Thymus (tissue), 11 donors: ENCODE results near the gene PEA15. TPM values are rescaled to one million over a fixed set of nuclear protein-coding genes. Genes with fewer than 3 reads are reported as not detected.

Experiments used
- DNase-seq, 9 donors: peaks; one replicate each; pipeline ENCODE4 v3.0.0-alpha.2; 2013; ENCODE audit warnings: low spot score in 9 of 9, low read depth in 6 of 9, missing footprints in 1 of 9
- H3K27ac ChIP-seq, 2 donors: one replicate each; pipeline ENCODE4 v1.5.1; 2013; ENCODE audit warnings: control low read depth in 1 of 2, low read depth in 1 of 2, low read length in 1 of 2, mild to moderate bottlenecking in 1 of 2, moderate library complexity in 1 of 2
- H3K27me3 ChIP-seq, 2 donors: one replicate each; pipeline ENCODE4 v1.5.1; 2013; ENCODE audit warnings: low read length in 1 of 2; ENCODE audit not compliant: control insufficient read depth in 2 of 2, insufficient read depth in 1 of 2
- H3K36me3 ChIP-seq, 2 donors: one replicate each; pipeline ENCODE4 v1.5.1; 2013; ENCODE audit warnings: low read length in 1 of 2, mild to moderate bottlenecking in 1 of 2, moderate library complexity in 1 of 2; ENCODE audit not compliant: control insufficient read depth in 2 of 2, insufficient read depth in 2 of 2
- H3K4me1 ChIP-seq, 2 donors: one replicate each; pipeline ENCODE4 v1.5.1; 2013; ENCODE audit warnings: low read length in 2 of 2; ENCODE audit not compliant: control insufficient read depth in 2 of 2, insufficient read depth in 2 of 2
- H3K4me3 ChIP-seq, 2 donors: one replicate each; pipeline ENCODE4 v1.5.1; 2013; ENCODE audit warnings: low read length in 2 of 2, control low read depth in 1 of 2, mild to moderate bottlenecking in 1 of 2
- H3K9me3 ChIP-seq, 2 donors: one replicate each; pipeline ENCODE4 v1.5.1; 2013; ENCODE audit warnings: low read length in 1 of 2, mild to moderate bottlenecking in 1 of 2; ENCODE audit not compliant: control insufficient read depth in 2 of 2, insufficient read depth in 1 of 2
- WGBS: extraction: QIAGEN DNeasy Blood & Tissue Kit; methylation state at CpG from one replicate; pipeline ENCODE4 v1.1.7; 2013; 5-methylcytosine and 5-hydroxymethylcytosine counted together
- polyA plus RNA-seq: library from polyadenylated mRNA; stranded (reverse); fragments of 200-250 nt; gene quantifications from one replicate; pipeline ENCODE4 v1.2.3, GENCODE V29; 2013
- total RNA-seq: library from RNA; stranded (reverse); fragments of 120-200 nt; gene quantifications from one replicate; pipeline ENCODE4 v1.2.4, GENCODE V29; 2013
- donor health status: healthy.

Gene PEA15
- total and polyA plus RNA-seq, 2 donors = 25.9 to 77.3 TPM

- Histone ChIP-seq H3K9me3 (no peaks in the 10 kb centered on the region), H3K36me3 (peaks cover 20 to 32% of the 10 kb centered on the region in 2 donors), H3K27ac (peak overlapping the region in 1 of 2 donors; percentile 77), H3K27me3 (peaks cover 0 to 2% of the 10 kb centered on the region in 2 donors), H3K4me3 (no peak overlapping the region), H3K4me1 (peaks cover 22 to 38% of the 10 kb centered on the region in 2 donors)
- DNase-seq = no peak
- WGBS = 89% methylated on average over 6 of the region's 6 CpGs
Measured at GRCh38 chr1:160208557-160209320, 3.6 kb downstream of the PEA15 start.

GRCh38 chr1:160209321-160210046 lies 4.3 kb downstream of the PEA15 start:
- Histone ChIP-seq H3K36me3 (peaks cover 27 to 38% of the 10 kb centered on the region in 2 donors), H3K4me1 (peaks cover 21 to 33% of the 10 kb centered on the region in 2 donors), H3K9me3 (no peaks in the 10 kb centered on the region), H3K4me3 (no peak overlapping the region), H3K27ac (peak overlapping the region; percentile 8 to 77), H3K27me3 (peaks cover 0 to 2% of the 10 kb centered on the region in 2 donors)
- DNase-seq = peak in 7 of 9 donors; percentile 30 to 71 (median 42)
- WGBS = 87% methylated on average over 7 of the region's 7 CpGs

DNA sequence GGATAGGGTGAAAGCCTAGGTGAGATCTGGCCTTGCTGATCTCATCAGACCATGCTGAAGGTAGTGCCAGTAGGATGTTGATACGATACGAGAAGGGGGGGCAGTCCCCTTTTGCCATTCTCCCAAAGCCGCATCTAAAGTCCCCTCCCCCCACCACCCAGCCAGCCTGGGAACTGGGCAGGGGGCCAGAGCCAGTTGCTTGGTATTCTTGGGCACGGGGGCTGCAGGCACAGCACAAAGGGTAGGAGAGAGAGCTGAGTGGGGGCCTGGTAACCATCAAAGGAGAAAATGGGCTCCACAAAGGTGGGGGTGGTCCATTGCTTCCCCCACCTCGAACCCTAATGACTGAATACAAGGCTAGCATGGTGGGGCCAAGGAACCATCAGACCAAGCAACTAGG lies 5.4 kb downstream of the PEA15 start:
- DNase-seq = no peak
- Histone ChIP-seq H3K27ac (no peak overlapping the region), H3K4me3 (no peak overlapping the region), H3K36me3 (peaks cover 37 to 46% of the 10 kb centered on the region in 2 donors), H3K27me3 (no peaks in the 10 kb centered on the region), H3K9me3 (no peaks in the 10 kb centered on the region), H3K4me1 (peaks cover 16 to 28% of the 10 kb centered on the region in 2 donors)
- WGBS = 97% methylated on average over 5 of the region's 5 CpGs

GRCh38 chr1:160211046-160211790 lies 6.0 kb downstream of the PEA15 start:
- Histone ChIP-seq H3K4me3 (no peak overlapping the region), H3K27ac (no peak overlapping the region), H3K36me3 (peaks cover 43 to 53% of the 10 kb centered on the region in 2 donors), H3K4me1 (peaks cover 10 to 23% of the 10 kb centered on the region in 2 donors), H3K27me3 (no peaks in the 10 kb centered on the region), H3K9me3 (no peaks in the 10 kb centered on the region)
- DNase-seq = no peak
- WGBS = 96% methylated on average over 10 of the region's 10 CpGs

- H3K4me1 ChIP-seq = peaks cover 3 to 9% of the 10 kb centered on the region in 2 donors
- peaks cover 68 to 81% of the 10 kb centered on the region in 2 donors for H3K36me3 ChIP-seq
- 97% methylated on average over 3 of the region's 3 CpGs for WGBS
- no peak overlapping the region for H3K4me3 ChIP-seq
- no peak for DNase-seq
- H3K27ac ChIP-seq = no peak overlapping the region
- no peaks in the 10 kb centered on the region for H3K9me3 ChIP-seq
- no peaks in the 10 kb centered on the region for H3K27me3 ChIP-seq
Measured at GRCh38 chr1:160214481-160215140, 9.4 kb downstream of the PEA15 start.

DNA sequence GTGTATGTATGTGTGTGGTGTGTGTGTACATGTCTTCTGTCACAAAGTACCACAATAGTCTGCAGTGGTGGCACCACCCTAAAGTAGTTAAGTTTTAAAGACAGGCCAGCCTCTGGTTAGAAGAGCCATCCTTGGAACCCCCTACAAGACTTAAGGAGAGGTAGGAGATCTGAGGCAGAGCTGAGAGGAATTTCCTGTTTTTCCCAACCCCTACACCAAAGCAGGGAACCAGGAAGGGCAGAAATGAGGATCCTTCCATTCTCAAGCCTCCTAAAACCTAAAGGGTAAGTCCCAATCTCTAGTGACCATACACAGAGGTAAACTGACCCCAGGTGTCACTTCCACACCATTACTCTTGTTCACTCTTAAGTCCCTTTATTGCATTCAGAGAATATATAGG lies 11.1 kb downstream of the PEA15 start:
- Histone ChIP-seq H3K27me3 (no peaks in the 10 kb centered on the region), H3K4me3 (no peak overlapping the region), H3K4me1 (no peaks in the 10 kb centered on the region), H3K36me3 (peaks cover 77 to 92% of the 10 kb centered on the region in 2 donors), H3K27ac (no peak overlapping the region), H3K9me3 (no peaks in the 10 kb centered on the region)
- DNase-seq = no peak

DNA sequence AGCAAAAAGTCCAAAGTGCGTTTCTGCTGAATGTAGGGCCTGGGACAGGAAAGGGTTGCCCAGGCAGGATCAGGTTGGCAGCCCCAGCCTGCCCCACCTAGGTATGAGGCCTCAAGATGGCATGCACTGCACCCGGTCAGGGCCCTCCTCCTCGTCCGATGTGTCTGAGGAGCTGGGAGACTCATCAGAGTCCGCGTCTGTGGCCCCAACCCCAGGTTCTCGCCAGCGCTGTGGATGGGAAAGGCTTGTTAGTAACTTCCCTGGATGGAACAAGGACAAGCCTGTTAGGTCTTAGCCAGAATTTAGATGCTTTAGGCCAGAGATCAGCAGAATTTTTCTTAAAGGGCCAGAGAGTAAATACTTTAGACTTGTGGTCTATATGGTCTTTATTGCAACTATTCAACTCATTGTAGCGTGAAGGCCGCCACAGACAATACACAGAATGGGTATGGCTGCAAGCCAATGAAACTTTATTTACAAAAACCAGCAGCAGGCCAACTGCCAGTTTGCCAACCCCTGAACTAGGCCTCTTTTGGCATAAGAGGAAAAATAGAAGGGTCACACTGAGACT lies 12.4 kb downstream of the PEA15 start:
- Histone ChIP-seq H3K36me3 (peaks cover 75 to 91% of the 10 kb centered on the region in 2 donors), H3K27ac (no peak overlapping the region), H3K27me3 (no peaks in the 10 kb centered on the region), H3K4me1 (no peaks in the 10 kb centered on the region), H3K4me3 (no peak overlapping the region), H3K9me3 (no peaks in the 10 kb centered on the region)
- 97% methylated on average over 10 of the region's 10 CpGs for WGBS
- no peak for DNase-seq

DNA sequence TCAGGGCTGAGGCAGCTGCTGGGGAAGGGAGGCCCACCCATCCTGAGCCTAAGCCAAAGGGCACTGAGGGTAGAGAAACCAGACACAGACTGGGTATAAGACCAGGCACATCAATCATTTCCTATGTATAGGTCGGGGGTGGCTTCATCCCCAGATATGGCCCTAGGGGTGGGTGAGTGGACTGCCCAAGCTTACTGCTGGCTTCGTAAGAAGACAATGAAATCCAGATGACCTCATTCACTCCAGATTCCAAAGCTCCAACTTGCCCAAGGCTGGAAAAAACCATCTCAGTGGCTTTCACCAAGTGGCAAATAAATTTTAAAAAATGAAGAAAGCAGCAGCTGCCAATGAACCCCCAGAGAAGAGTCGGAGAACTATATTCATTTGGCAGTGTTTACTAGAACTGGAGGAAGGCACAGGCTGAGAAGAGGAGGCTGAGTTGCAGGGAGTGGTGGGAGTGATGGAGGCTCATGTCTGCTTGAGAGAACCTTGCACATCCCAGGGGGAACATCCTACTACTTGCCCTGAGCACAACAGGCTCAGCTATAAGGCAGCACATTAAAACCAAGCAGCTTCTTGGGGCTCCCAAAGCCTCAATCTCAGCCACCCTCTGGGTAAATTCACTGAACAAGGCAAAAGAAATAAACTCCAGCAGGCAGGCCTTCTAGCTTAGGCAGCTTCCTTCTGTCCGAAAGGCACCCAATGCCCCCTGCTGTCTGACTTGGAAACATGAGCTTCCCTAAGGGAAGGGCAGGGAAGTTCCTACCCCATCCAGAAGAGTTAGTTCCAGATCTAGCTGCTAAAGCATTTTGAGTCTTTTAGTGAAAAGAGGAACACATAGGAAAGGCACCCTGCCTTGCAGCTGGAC lies 14.1 kb downstream of the PEA15 start:
- no peaks in the 10 kb centered on the region for H3K9me3 ChIP-seq
- no peak overlapping the region for H3K27ac ChIP-seq
- no peaks in the 10 kb centered on the region for H3K4me1 ChIP-seq
- 97% methylated on average over 4 of the region's 4 CpGs for WGBS
- H3K27me3 ChIP-seq = no peaks in the 10 kb centered on the region
- DNase-seq = no peak
- H3K36me3 ChIP-seq = peaks cover 78 to 94% of the 10 kb centered on the region in 2 donors
- H3K4me3 ChIP-seq = no peak overlapping the region
